ENCODE data around the gene PSMB3.
"Not testable (repeated sequence)": the region's sequence is repeated elsewhere in the genome, so short reads cannot be mapped to it uniquely, and the experiment has no call there.

Gene PSMB3

DNA sequence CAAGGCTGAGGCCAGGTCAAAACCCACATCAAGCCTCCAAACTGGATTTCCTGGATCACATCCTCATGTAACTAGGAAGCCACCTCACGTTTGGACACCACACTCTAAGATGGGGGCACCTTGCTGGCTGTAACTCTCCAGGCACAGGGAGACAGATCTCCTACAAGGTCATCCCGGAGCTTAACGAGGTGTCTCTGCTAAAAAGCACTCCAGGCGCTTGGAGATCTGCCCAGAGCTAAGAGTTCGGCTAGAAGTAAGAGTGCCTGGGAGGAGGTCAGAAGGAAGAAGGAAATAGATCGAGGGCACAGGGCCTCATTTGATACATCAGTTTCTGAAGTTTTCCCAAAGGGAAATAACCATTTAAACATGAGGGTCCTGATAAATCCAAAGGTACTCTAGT is 15.9 kb downstream of the PSMB3 start:
- H3K9me3 Mint-ChIP-seq: no peaks in the 10 kb centered on the region
- DNase-seq (ENCODE audit: low spot score in 2 of 2) (no peak), ATAC-seq (ENCODE audit: low read depth) (no peak)
- H3K27ac Mint-ChIP-seq: no peak overlapping the region
- H3K4me1 Mint-ChIP-seq: no peaks in the 10 kb centered on the region
- H3K36me3 Mint-ChIP-seq: peaks cover 37% of the 10 kb centered on the region
- H3K27me3 Mint-ChIP-seq: no peaks in the 10 kb centered on the region
- H3K4me3 Mint-ChIP-seq: no peak overlapping the region

DNA sequence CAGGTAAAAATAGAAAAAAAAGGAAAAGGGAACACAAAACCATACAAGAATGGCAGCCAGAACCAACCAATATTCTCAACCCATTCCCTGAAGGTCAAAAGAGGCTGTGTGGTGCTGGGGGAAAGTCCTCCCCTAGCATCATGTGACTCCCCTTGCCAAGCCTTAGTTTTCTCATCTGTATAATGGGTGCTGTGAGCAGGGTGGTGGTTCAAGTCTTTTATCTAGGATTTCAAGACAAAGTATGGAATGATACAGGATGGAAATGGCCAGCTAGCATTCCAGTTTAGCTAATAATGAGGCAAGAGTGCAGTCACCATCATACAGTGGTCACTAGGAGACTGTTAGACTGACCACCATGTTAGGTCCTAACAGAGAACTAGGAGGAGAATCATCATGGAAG is 20.7 kb downstream of the PSMB3 start:
- Mint-ChIP-seq H3K36me3 (peaks cover 36% of the 10 kb centered on the region), H3K4me3 (no peak overlapping the region), H3K27ac (no peak overlapping the region), H3K9me3 (no peaks in the 10 kb centered on the region), H3K27me3 (no peaks in the 10 kb centered on the region), H3K4me1 (no peaks in the 10 kb centered on the region)
- no peak for ATAC-seq (ENCODE audit: low read depth)
- no peak for DNase-seq (ENCODE audit: low spot score in 2 of 2)

DNA sequence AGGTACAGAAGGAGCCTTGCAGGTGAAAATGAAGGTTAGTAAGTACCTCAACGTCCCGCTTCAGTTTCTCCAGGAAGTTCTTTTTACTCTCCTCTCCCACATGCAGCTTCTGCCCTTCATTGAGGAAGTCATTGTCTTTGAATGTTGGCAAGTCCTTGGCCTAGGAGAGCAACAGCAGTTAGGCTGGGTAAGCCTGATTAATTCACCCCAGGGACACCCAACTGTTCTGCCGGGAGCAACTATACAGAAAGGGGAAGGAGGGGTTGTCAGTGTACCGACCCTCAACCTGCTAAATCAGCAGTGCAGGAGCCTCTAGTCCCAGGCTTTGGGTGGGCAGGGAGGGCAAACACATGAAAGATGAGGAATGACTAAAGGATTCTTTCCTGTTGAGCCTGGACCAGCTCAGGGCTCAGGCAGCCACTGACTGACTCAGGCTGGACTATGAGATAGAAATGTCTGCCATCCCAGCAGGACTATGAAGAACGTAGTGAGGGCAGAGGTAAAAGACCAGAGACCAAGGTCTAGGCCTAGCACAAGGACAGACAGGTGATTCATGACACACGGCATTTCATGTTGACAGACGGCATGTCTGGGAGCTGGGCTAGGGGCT is 25.2 kb downstream of the PSMB3 start:
- no peak for ATAC-seq (ENCODE audit: low read depth)
- Mint-ChIP-seq H3K9me3 (no peaks in the 10 kb centered on the region), H3K27ac (no peak overlapping the region), H3K4me3 (no peak overlapping the region), H3K27me3 (no peaks in the 10 kb centered on the region), H3K4me1 (no peaks in the 10 kb centered on the region), H3K36me3 (peaks cover 31% of the 10 kb centered on the region)
- DNase-seq (ENCODE audit: low spot score in 2 of 2): no peak

DNA sequence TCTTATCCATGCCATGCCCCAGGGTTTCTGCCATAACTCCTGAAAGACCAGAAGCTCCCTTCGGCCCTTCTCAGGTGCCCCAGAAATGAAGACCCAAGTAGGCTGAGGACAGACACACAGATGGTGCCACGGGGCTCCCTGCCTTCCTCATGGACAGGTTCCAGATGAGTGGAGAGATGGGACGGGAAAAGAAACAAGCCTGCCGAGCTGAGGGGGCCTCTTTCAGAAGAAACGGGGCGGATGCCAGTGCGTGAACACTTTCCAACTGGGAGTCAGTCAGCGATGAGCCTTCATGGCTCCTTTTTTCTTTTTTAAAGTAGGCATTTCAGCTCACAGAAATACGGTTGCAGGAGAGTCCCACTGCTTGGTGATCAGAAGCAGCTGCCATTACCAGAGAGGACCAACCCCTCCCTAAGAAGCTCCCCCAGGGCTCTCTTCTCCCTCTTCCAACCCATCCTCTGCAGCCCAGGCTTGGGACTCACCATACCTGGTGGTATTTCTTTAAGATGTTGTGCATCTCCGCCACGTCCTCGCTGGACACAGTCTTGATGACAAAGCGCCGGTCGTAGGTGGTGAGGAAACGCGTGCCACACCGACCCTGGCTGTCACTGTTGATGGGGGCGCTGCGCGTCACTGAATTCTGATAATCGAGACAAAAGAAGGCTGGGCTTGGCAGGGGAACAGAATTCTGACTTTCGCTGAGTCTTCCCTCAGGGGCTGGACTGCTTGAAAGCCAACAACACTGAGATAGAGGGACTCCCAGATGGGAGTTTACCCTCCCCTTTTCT is 27.6 kb downstream of the PSMB3 start:
- H3K4me3 Mint-ChIP-seq: no peak overlapping the region
- H3K27me3 Mint-ChIP-seq: no peaks in the 10 kb centered on the region
- no peaks in the 10 kb centered on the region for H3K9me3 Mint-ChIP-seq
- no peaks in the 10 kb centered on the region for H3K4me1 Mint-ChIP-seq
- no peak for DNase-seq (ENCODE audit: low spot score in 2 of 2)
- no peak overlapping the region for H3K27ac Mint-ChIP-seq
- ATAC-seq (ENCODE audit: low read depth): no peak
- H3K36me3 Mint-ChIP-seq: peaks cover 29% of the 10 kb centered on the region

DNA sequence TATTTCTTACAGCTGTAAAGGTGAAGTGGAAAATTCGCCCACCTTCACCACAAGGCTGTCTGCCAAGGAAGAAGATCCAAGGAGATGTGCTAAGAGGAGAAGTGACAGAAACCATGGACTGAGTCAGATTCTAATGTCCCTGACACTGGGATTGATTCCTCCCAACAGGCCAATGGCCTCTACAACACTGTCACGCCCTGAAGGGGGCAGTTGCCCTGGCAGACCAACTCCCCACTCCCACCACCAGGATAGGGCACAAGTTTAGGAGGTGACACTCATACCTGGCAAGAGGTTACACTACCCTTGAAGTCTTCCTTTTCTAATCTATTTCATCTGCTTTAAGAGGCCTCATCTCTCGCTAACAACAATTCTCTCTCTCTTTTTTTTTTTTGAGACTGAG is 30.7 kb downstream of the PSMB3 start:
- H3K4me1 Mint-ChIP-seq: no peaks in the 10 kb centered on the region
- ATAC-seq (ENCODE audit: low read depth) (no peak), DNase-seq (ENCODE audit: low spot score in 2 of 2) (no peak)
- H3K27ac Mint-ChIP-seq: peak overlapping the region; percentile 51
- H3K36me3 Mint-ChIP-seq: peaks cover 25% of the 10 kb centered on the region
- H3K27me3 Mint-ChIP-seq: no peaks in the 10 kb centered on the region
- no peaks in the 10 kb centered on the region for H3K9me3 Mint-ChIP-seq
- no peak overlapping the region for H3K4me3 Mint-ChIP-seq

DNA sequence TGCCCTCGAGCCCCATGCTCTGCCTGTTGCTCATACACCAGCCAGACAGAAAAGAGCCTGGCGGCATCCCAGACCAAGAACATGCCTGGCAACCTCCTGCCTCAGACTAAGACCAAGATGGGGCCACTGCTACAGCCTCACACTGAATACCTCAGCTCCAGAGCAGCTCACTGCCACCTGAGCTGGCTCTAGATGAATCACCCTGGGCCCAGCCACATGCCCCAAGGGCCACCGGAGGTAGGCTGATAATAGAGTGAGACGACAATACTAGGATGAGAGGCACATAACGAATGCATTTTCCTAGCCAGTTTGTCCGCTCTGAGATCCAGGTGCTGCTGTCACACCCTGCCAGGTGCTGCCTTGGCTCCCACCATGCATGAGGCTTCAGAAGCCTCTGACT is 33.8 kb downstream of the PSMB3 start:
- Mint-ChIP-seq H3K4me1 (peaks cover 7% of the 10 kb centered on the region), H3K9me3 (no peaks in the 10 kb centered on the region), H3K27ac (no peak overlapping the region), H3K27me3 (no peaks in the 10 kb centered on the region), H3K36me3 (peaks cover 12% of the 10 kb centered on the region), H3K4me3 (no peak overlapping the region)
- ATAC-seq (ENCODE audit: low read depth): no peak
- no peak for DNase-seq (ENCODE audit: low spot score in 2 of 2)

DNA sequence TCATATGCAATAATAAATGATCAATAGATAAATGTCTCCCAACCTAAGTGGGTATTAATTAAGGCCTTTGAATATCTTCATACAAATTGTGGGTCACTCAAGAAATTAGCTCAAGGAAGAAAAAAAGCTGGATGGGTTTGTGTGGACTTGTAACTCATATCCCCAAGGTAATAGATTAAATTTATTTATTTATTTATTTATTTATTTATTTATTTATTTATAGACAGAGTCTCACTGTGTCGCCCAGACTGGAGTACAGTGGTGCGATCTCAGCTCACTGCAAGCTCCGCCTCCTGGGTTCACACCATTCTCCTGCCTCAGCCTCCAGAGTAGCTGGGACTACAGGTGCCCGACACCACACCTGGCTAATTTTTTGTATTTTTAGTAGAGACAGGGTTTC is 35.5 kb downstream of the PSMB3 start:
- not testable (repeated sequence) for H3K27ac Mint-ChIP-seq; H3K9me3 Mint-ChIP-seq; H3K4me3 Mint-ChIP-seq; H3K4me1 Mint-ChIP-seq; ATAC-seq (ENCODE audit: low read depth); H3K27me3 Mint-ChIP-seq; DNase-seq (ENCODE audit: low spot score in 2 of 2)
- peaks cover 12% of the 10 kb centered on the region for H3K36me3 Mint-ChIP-seq

DNA sequence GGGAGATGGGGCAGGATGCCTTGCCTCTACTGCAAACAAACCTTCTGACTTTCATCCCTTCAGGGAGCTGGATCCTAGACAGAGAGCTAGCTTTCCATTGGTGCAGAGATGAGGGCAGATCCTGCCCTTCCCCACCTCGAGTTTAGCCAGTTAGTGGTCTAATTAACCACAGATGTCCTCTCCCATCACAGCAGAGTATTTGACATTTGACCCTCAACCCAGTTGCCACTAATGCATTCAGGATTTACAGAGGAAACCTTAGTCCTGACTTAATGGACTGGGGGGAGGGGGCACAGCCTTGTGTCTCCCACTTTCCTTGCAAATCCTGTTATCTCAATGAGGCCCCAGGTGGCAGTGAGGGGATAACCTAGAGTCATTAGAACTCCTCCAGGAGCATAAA is 36.6 kb downstream of the PSMB3 start:
- no peaks in the 10 kb centered on the region for H3K9me3 Mint-ChIP-seq

DNA sequence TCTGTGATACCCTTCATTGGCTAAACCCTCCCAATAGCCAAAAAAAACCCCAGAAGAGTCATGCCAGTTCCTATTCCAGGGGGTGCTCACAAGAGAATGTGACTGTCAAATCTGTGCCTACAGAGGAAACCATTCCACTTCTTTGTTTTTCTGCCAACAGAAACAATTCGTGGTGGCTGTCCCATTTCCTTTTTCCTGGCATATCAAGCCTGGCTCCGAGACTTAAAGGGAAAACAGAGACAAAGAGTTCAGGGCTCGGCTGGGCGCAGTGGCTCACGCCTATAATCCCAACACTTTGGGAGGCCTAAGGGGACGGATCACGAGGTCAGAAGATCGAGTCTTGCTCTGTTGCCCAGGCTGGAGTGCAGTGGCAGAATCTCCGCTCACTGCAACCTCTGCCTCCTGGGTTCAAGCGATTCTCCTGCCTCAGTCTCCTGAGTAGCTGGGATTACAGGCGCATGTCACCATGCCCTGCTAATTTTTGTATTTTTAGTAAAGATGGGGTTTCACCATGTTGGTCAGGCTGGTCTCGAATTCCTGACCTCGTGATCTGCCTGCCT is 37.7 kb downstream of the PSMB3 start:
- not testable (repeated sequence) for H3K4me3 Mint-ChIP-seq

More for the DNA sequence above, 36.6 kb downstream of the PSMB3 start:
- ATAC-seq (ENCODE audit: low read depth) (no peak), DNase-seq (ENCODE audit: low spot score in 2 of 2) (no peak)
- H3K27ac Mint-ChIP-seq: peak overlapping the region; percentile 50
- peaks cover 15% of the 10 kb centered on the region for H3K36me3 Mint-ChIP-seq
- no peak overlapping the region for H3K4me3 Mint-ChIP-seq
- H3K27me3 Mint-ChIP-seq: no peaks in the 10 kb centered on the region
- H3K4me1 Mint-ChIP-seq: peaks cover 11% of the 10 kb centered on the region

DNA sequence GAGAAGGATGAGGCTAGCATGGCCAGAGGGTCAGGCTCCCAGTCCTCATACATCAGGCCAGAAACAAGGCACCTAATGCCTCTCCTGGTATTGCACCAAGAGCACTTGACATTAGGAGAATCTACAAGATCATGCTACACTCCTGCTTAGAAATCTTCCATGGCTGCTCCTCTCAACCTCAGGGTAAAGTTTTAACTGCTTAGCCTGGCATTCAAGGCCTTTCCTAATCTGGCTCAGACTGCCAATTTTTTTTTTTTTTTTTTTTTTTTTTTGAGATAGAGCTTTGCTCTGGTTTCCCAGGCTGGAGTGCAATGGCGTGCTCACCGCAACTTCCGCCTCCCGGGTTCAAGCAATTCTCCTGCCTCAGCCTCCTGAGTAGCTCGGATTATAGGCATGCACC is 38.6 kb downstream of the PSMB3 start:
- H3K4me3 Mint-ChIP-seq: no peak overlapping the region
- DNase-seq (ENCODE audit: low spot score in 2 of 2) (no peak), ATAC-seq (ENCODE audit: low read depth) (no peak)
- peaks cover 9% of the 10 kb centered on the region for H3K36me3 Mint-ChIP-seq
- H3K9me3 Mint-ChIP-seq: no peaks in the 10 kb centered on the region
- H3K27ac Mint-ChIP-seq: no peak overlapping the region
- peaks cover 12% of the 10 kb centered on the region for H3K4me1 Mint-ChIP-seq
- no peaks in the 10 kb centered on the region for H3K27me3 Mint-ChIP-seq

More for the DNA sequence above, 37.7 kb downstream of the PSMB3 start:
- not testable (repeated sequence) for H3K9me3 Mint-ChIP-seq; H3K27me3 Mint-ChIP-seq; DNase-seq (ENCODE audit: low spot score in 2 of 2); H3K27ac Mint-ChIP-seq; ATAC-seq (ENCODE audit: low read depth)
- Mint-ChIP-seq H3K36me3 (peaks cover 14% of the 10 kb centered on the region), H3K4me1 (peaks cover 11% of the 10 kb centered on the region)

DNA sequence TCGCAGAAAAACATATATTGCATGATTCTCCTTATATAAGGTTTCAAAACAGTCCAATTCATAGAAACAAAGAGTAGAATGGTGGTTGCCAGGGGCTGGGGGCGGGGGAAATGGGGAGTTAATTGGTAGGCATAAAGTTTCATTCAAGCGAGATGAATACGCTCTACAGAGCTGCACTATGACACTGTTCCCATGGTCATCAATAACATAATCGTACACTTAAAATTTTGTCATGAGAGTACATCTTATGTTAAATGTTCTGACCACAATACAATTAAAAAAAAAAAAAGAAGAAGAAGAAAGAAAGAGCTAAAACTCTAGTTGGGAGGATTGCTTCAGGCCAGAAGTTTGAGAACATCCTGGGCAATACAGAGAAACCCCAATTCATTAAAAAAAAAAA is 41.7 kb downstream of the PSMB3 start:
- DNase-seq (ENCODE audit: low spot score in 2 of 2) (no peak), ATAC-seq (ENCODE audit: low read depth) (no peak)
- Mint-ChIP-seq H3K4me3 (no peak overlapping the region), H3K27me3 (no peaks in the 10 kb centered on the region), H3K4me1 (peaks cover 36% of the 10 kb centered on the region), H3K36me3 (peaks cover 13% of the 10 kb centered on the region), H3K27ac (no peak overlapping the region), H3K9me3 (no peaks in the 10 kb centered on the region)

DNA sequence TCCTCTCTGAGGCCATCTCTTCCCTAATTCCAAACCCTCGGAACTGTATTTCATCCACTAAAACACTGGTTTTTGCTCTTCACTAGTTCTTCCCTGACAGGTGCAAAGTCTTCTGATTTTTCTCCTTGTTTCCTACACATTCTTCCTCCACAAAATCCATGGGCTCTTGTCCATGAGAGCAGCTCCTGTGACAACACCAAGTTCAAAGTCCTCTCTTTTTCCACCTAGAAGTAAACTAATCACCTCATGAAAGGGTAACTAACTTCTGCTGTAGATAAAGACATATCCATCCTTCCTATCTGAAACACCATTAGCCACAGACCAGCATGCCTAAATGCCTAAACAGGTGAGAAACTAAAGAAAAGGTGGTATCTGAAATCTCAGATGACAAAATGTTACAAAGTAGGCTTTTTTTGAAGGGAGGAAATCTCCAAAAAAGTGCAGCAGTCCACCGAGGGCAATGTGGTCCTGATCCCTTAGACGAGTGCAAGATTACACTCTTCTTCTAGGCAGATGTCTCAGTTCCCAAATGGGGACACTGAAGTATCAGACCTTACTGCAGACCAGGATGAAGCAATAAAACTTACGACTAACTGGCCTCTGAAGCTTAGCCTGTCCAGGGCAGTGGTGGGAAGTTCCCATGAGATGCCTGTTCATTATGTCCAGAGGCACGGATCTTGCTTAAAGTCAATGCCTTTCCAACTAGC is 44.1 kb downstream of the PSMB3 start:
- H3K9me3 Mint-ChIP-seq: no peaks in the 10 kb centered on the region
- peak overlapping the region; percentile 22 for H3K4me3 Mint-ChIP-seq

DNA sequence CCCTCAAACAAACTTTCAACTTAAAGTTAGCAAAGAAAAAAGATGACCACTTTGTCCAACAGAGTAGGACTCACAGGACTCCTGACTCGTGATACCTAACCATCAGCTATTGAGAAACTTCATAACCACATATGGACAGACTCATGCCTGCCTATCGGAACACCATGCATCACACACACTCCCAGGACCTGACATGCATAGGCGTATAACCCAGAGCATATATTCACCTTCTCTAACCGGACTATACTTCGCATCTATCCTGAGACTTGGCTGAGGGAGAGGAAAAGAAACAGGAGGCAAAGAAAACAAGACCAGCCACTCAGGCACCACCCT is 44.6 kb downstream of the PSMB3 start:
- DNase-seq (ENCODE audit: low spot score in 2 of 2) (no peak), ATAC-seq (ENCODE audit: low read depth) (no peak)
- no peaks in the 10 kb centered on the region for H3K27me3 Mint-ChIP-seq
- peak overlapping the region; percentile 67 for H3K27ac Mint-ChIP-seq
- peak overlapping the region; percentile 22 for H3K4me3 Mint-ChIP-seq
- no peaks in the 10 kb centered on the region for H3K9me3 Mint-ChIP-seq
- H3K4me1 Mint-ChIP-seq: peaks cover 36% of the 10 kb centered on the region
- peaks cover 20% of the 10 kb centered on the region for H3K36me3 Mint-ChIP-seq

More for the DNA sequence above, 44.1 kb downstream of the PSMB3 start:
- DNase-seq (ENCODE audit: low spot score in 2 of 2) (no peak), ATAC-seq (ENCODE audit: low read depth) (no peak)
- peak overlapping the region; percentile 67 for H3K27ac Mint-ChIP-seq
- H3K36me3 Mint-ChIP-seq: peaks cover 16% of the 10 kb centered on the region
- H3K4me1 Mint-ChIP-seq: peaks cover 36% of the 10 kb centered on the region
- no peaks in the 10 kb centered on the region for H3K27me3 Mint-ChIP-seq

DNA sequence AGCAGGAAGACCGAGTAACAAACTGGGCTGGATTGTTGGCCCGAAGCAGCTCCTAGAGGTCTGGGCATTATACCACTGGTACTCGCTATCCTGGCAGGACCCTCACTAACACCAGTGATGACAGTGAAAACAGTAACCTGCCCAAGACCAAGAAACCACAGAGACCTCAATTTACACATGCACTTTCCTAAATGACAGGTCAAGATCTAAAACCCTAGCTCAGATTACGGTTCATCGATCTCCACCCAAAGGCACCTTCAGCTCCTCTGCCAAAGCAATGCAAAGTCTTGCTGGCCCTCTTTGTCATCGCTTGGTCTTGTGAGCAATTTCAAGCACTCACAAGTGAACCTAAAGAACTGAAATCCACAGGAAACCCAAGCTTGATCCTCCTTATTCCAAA is 45.3 kb downstream of the PSMB3 start:
- peaks cover 36% of the 10 kb centered on the region for H3K4me1 Mint-ChIP-seq
- no peak for DNase-seq (ENCODE audit: low spot score in 2 of 2)
- peaks cover 23% of the 10 kb centered on the region for H3K36me3 Mint-ChIP-seq
- peak overlapping the region; percentile 100 for H3K4me3 Mint-ChIP-seq
- H3K27ac Mint-ChIP-seq: peak overlapping the region; percentile 89
- no peaks in the 10 kb centered on the region for H3K9me3 Mint-ChIP-seq
- H3K27me3 Mint-ChIP-seq: no peaks in the 10 kb centered on the region
- ATAC-seq (ENCODE audit: low read depth): no peak
